ENCODE results near the gene CAMK2D. TPM values are rescaled to one million over a fixed set of nuclear protein-coding genes. Genes with fewer than 3 reads are reported as not detected.

Gene CAMK2D
- polyA plus RNA-seq, 3 donors, result 10.4 to 30.6 (median 19.6) TPM

DNA sequence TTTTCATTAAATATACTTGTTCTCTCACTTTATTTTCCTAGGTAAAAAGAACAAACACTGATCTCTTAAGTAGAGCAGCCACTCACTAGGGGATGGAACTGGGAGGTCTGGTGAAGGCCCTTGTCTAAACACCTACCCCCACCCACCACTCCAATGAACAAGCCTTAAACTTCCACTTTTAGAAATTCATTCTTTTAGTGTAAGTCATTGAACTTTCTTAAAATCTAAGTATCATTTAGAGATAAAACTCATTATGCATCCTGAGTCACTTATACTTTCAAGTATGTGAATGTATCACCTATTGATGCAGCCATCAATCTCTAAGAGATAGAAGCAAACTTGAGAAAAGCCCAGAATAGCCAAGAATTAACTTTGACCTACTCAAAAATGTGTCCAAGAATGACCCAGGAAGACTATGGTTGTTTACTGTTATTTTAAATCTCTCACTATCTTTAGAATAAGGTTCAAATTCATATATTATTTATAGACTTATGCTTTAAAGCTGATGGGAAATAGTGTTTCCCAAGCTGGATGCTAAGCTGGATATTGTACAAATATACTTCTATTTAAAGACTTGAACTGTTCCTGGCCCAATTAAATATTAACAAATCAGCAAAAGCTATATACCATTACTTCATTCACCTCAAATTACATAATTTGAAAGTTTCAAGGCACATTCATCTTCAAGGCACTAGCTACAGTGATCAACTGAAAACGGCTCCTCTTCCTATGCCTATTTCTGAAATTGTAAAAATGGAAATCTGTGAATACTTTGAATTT is 49.5 kb downstream of the CAMK2D start:
- intact Hi-C loops (cut with micrococcal nuclease), result no loop called here
- Histone ChIP-seq H4K20me1 (ENCODE audit: insufficient read depth, low read length) (peaks cover 34% of the 10 kb centered on the region), H3K79me2 (ENCODE audit: insufficient read depth, low read length) (no peaks in the 10 kb centered on the region), H3K27me3 (ENCODE audit: control insufficient read depth in 2 of 2, insufficient read depth in 2 of 2, low read length in 2 of 2) (no peaks in the 10 kb centered on the region), H3K9me3 (replicated peaks in 1 of 2; ENCODE audit: control insufficient read depth in 1 of 2, insufficient read depth in 1 of 2, low read length in 2 of 2) (no peaks in the 10 kb centered on the region), H3K4me3 (replicated peaks in 1 of 3; ENCODE audit: low read depth in 2 of 3, low read length in 3 of 3) (no peak overlapping the region), H3K4me2 (replicated peaks; ENCODE audit: extremely low read depth, low read length, poor library complexity, severe bottlenecking) (no peak overlapping the region), H3K36me3 (replicated peaks in 1 of 2; ENCODE audit: control insufficient read depth in 1 of 2, insufficient read depth in 2 of 2, low read length in 2 of 2) (no peaks in the 10 kb centered on the region), H3K27ac (ENCODE audit: low read depth in 1 of 2, low read length in 2 of 2) (no peak overlapping the region), H3K4me1 (ENCODE audit: control insufficient read depth in 1 of 2, insufficient read depth in 2 of 2, low read length in 2 of 2) (no peaks in the 10 kb centered on the region), H3K9ac (ENCODE audit: insufficient read depth, low read length, poor library complexity, severe bottlenecking) (no peak overlapping the region), H2AFZ (ENCODE audit: insufficient read depth, low read depth, low read length, poor library complexity, severe bottlenecking) (no peak overlapping the region)
- TF ChIP-seq, protein P1, sequence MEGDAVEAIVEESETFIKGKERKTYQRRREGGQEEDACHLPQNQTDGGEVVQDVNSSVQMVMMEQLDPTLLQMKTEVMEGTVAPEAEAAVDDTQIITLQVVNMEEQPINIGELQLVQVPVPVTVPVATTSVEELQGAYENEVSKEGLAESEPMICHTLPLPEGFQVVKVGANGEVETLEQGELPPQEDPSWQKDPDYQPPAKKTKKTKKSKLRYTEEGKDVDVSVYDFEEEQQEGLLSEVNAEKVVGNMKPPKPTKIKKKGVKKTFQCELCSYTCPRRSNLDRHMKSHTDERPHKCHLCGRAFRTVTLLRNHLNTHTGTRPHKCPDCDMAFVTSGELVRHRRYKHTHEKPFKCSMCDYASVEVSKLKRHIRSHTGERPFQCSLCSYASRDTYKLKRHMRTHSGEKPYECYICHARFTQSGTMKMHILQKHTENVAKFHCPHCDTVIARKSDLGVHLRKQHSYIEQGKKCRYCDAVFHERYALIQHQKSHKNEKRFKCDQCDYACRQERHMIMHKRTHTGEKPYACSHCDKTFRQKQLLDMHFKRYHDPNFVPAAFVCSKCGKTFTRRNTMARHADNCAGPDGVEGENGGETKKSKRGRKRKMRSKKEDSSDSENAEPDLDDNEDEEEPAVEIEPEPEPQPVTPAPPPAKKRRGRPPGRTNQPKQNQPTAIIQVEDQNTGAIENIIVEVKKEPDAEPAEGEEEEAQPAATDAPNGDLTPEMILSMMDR (IDR thresholded peaks at IDR 0.05), result no peak
- no peak overlapping the region for H3K4me3 Mint-ChIP-seq
- H3K4me1 Mint-ChIP-seq, result no peaks in the 10 kb centered on the region
- no CpG with 5 or more reads among the region's 1 CpG for WGBS (ENCODE audit: insufficient coverage)
- H3K9me3 Mint-ChIP-seq, result no peaks in the 10 kb centered on the region
- no peak for DNase-seq
- H3K27ac Mint-ChIP-seq, result no peak overlapping the region
- no peaks in the 10 kb centered on the region for H3K36me3 Mint-ChIP-seq
- no peaks in the 10 kb centered on the region for H3K27me3 Mint-ChIP-seq (ENCODE audit: low read depth in 3 of 3)

DNA sequence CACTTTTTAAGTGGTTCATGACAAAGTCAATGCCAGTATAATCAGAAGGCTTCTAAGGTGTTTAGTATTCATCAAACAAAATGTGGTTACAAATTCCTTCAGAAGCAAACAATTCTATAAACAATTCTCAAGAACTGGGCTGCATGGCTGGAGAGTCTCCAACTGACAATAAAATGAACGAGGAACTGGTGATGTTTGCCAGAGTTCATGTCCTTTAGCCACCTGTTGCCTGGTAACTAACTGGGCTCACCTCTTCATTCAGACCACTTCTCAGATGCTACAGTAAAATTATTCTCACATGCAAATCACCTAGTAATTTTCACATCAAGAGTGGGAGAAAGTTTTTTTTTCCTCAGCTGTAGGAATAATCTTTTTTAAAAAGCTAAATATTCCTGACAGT is 53.3 kb downstream of the CAMK2D start:
- peaks cover 37% of the 10 kb centered on the region for H4K20me1 ChIP-seq (ENCODE audit: insufficient read depth, low read length)
- no peaks in the 10 kb centered on the region for H3K4me1 Mint-ChIP-seq
- no peaks in the 10 kb centered on the region for H3K79me2 ChIP-seq (ENCODE audit: insufficient read depth, low read length)
- H3K36me3 ChIP-seq (replicated peaks in 1 of 2; ENCODE audit: control insufficient read depth in 1 of 2, insufficient read depth in 2 of 2, low read length in 2 of 2), result no peaks in the 10 kb centered on the region
- WGBS (ENCODE audit: insufficient coverage), result 88% methylated on average over 1 of the region's 1 CpG
- no peak overlapping the region for H2AFZ ChIP-seq (ENCODE audit: insufficient read depth, low read depth, low read length, poor library complexity, severe bottlenecking)
- H3K9me3 Mint-ChIP-seq, result no peaks in the 10 kb centered on the region
- no peak for DNase-seq
- TF ChIP-seq, protein P1 (IDR thresholded peaks at IDR 0.05), result no peak
- no peak overlapping the region for H3K27ac ChIP-seq (ENCODE audit: low read depth in 1 of 2, low read length in 2 of 2)
- no peaks in the 10 kb centered on the region for H3K4me1 ChIP-seq (ENCODE audit: control insufficient read depth in 1 of 2, insufficient read depth in 2 of 2, low read length in 2 of 2)
- no peak overlapping the region for H3K4me3 Mint-ChIP-seq
- H3K4me2 ChIP-seq (replicated peaks; ENCODE audit: extremely low read depth, low read length, poor library complexity, severe bottlenecking), result no peak overlapping the region
- H3K27me3 ChIP-seq (ENCODE audit: control insufficient read depth in 2 of 2, insufficient read depth in 2 of 2, low read length in 2 of 2), result no peaks in the 10 kb centered on the region
- no peak overlapping the region for H3K27ac Mint-ChIP-seq
- no peak overlapping the region for H3K4me3 ChIP-seq (replicated peaks in 1 of 3; ENCODE audit: low read depth in 2 of 3, low read length in 3 of 3)
- no peaks in the 10 kb centered on the region for H3K36me3 Mint-ChIP-seq
- no peak overlapping the region for H3K9ac ChIP-seq (ENCODE audit: insufficient read depth, low read length, poor library complexity, severe bottlenecking)
- intact Hi-C loops (cut with micrococcal nuclease), result no loop called here
- peaks cover 0 to 2% (median 2%) of the 10 kb centered on the region in 3 donors for H3K27me3 Mint-ChIP-seq (ENCODE audit: low read depth in 3 of 3)
- H3K9me3 ChIP-seq (replicated peaks in 1 of 2; ENCODE audit: control insufficient read depth in 1 of 2, insufficient read depth in 1 of 2, low read length in 2 of 2), result no peaks in the 10 kb centered on the region

Data from CD14-positive monocyte (primary cell).